Measurements from ENCODE around the gene HERPUD2.

The HERPUD2 gene

DNA sequence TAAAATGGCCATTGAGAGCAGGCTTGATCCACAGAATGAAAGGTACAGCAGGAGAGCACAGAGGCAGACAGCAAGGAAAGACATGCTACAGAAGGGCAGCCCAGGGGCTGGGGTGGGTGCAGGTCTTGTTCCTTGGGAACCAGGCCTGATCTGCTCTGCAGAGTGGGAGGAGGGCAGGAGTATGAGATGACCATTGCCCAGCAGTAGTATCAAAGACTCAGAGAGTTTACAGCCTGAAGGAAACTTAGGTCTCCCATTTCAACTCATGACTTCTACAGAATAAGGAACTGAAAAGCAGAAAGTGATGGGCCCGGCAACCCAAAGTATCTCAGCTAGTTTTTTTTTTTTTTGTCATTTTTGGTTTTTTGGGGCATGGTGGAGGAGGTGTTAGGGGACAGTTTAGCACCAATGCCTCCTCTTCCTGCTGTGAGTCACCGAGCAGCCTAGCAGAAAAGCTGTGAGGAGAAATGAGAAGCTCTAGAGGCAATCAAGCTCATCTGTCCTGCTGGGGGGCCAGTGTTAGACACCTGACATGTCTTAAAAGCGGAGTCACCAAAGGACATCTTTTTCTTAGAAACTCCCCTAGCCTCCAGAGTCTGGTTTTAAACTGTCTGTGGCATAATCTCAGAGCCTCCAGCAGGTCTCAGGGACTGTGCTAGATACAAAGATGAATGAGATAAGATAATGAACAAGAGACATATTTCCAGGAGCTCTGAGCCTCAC is 34.3 kb upstream of the HERPUD2 start:
- TF ChIP-seq, protein P1, sequence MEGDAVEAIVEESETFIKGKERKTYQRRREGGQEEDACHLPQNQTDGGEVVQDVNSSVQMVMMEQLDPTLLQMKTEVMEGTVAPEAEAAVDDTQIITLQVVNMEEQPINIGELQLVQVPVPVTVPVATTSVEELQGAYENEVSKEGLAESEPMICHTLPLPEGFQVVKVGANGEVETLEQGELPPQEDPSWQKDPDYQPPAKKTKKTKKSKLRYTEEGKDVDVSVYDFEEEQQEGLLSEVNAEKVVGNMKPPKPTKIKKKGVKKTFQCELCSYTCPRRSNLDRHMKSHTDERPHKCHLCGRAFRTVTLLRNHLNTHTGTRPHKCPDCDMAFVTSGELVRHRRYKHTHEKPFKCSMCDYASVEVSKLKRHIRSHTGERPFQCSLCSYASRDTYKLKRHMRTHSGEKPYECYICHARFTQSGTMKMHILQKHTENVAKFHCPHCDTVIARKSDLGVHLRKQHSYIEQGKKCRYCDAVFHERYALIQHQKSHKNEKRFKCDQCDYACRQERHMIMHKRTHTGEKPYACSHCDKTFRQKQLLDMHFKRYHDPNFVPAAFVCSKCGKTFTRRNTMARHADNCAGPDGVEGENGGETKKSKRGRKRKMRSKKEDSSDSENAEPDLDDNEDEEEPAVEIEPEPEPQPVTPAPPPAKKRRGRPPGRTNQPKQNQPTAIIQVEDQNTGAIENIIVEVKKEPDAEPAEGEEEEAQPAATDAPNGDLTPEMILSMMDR (conservative IDR thresholded peaks at IDR 0.05; ENCODE audit: low read length), result no peak
- H3K4me3 ChIP-seq (ENCODE audit: low read length), result no peak overlapping the region
- DNase-seq (ENCODE audit: low read depth), result no peak

DNA sequence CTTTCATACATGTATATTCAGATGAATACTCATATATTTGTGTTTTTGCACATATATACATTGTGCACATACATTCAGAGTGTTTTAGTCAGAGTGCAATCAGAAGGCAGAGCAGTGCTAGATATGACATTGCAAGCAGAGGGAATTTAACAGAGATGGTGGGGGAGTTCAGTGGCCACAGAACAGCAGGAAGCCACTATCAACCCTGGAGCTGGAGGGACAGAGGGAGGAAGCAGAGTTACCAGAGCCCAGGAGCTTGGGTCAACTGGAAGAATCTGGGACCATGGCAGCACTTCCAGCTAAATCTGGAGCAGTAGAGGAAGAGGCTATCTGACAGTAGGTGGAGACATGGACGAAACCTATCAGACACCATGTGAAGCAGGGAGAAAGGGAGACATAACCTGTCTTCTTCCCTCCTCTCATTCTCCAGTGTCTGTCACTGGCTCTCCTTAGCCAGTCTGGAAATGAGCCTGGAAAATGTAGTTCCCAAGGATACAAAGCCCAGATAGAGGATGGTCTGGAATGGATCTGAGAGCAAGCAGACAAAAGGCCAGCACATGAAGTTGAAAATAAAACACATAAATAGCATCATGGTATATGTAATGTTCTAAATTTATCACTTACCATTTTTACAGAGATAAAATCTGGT is 33.6 kb upstream of the HERPUD2 start:
- no peak for DNase-seq (ENCODE audit: low read depth)
- TF ChIP-seq, protein P1 (conservative IDR thresholded peaks at IDR 0.05; ENCODE audit: low read length), result no peak

DNA sequence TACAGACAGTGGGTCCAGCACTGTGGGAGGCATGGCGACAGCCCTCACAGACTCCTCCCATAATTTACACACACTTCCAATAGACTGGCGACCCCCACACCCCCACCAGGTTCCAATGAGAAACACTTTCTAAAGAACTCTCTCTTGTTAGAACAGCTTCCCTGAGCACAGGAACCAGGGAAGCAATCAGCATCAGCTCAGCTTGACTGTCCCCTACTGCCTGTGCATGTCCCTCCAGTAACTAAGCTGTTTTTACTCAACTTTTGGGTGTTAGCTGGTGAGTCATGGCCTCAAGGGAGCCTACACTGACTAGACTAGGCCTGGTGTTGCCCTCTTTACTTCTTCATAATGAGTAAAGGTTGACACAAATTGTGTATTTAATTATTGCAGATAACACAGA is 32.6 kb upstream of the HERPUD2 start:
- DNase-seq (ENCODE audit: low read depth), result no peak
- H3K4me3 ChIP-seq (ENCODE audit: low read length), result no peak overlapping the region

More for the DNA sequence above, 33.6 kb upstream of the HERPUD2 start:
- H3K4me3 ChIP-seq (ENCODE audit: low read length), result no peak overlapping the region

DNA sequence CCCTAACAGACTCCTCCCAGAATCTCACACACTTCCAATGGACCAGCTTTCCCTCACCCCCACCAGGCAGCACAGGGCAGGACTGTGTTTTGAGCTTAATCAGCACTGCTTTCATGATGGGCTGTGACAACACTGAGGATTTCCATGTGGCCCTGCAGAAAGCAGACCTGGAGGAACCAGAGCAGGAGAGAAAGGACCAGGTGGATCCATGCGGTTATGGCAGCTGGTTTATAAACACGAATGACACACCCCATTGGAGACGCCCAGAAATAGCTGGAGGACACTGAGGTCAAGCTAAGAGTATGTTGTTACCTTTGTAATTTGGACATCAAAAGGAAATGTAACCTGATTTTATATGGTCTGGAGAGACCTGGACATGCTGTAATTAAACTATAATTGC is 31.7 kb upstream of the HERPUD2 start:
- DNase-seq (ENCODE audit: low read depth), result no peak
- H3K4me3 ChIP-seq (ENCODE audit: low read length), result no peak overlapping the region
- TF ChIP-seq, protein P1 (conservative IDR thresholded peaks at IDR 0.05; ENCODE audit: low read length), result no peak

More for the DNA sequence above, 32.6 kb upstream of the HERPUD2 start:
- TF ChIP-seq, protein P1 (conservative IDR thresholded peaks at IDR 0.05; ENCODE audit: low read length), result no peak

DNA sequence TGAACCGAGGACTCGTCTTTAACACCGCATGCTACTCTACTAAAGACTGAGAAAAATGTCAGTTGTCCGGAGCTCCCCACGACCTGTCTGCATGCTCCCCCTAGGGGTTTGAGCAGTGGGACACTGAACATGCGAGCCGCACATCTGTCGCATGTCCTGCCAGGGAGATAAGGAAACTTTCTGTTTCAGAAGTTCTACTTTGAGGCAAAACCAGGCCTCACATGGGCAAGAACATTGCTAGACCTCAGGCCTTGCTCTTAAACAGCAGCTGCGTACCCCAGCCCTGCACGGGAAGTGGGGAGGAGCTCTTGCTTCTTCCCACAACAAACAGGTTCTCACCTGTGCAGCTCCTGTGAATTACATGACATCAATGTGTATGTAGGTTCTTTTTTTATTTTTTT is 30.3 kb upstream of the HERPUD2 start:
- TF ChIP-seq, protein P1 (conservative IDR thresholded peaks at IDR 0.05; ENCODE audit: low read length), result no peak
- DNase-seq (ENCODE audit: low read depth), result no peak
- H3K4me3 ChIP-seq (ENCODE audit: low read length), result no peak overlapping the region

DNA sequence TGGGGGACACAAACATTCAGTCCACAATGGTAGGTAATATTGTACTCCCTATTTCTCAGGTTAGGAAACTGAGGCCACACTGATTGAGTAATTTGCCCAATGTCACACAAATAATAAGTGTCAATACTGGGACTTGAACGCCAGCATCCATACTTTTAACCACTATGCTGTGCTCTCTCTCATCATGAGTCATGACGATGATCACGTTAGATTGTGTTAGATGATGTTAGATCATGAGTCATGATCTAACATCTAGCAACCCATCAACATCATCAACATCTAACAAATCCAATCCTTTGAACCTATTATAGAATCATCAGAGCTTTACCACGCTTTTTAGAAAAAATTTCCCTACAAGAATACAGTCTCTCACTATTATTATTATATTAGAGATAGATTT is 28.1 kb upstream of the HERPUD2 start:
- TF ChIP-seq, protein P1 (conservative IDR thresholded peaks at IDR 0.05; ENCODE audit: low read length), result no peak; the same call in 1 of the 2 replicates
- no peak overlapping the region for H3K4me3 ChIP-seq (ENCODE audit: low read length)
- DNase-seq (ENCODE audit: low read depth), result no peak
